NK-92 treated with Interleukin-12 subunit alpha and Interleukin-12 subunit beta, amount 100 ng/mL, for 24 hours (cell line): Measurements from ENCODE around the gene KIFC3.
"Not testable (repeated sequence)": the region's sequence is repeated elsewhere in the genome, so short reads cannot be mapped to it uniquely, and the experiment has no call there.

Source experiments
- DNase-seq: peaks from one replicate; lab custom pipeline; 2025; lab: John Stamatoyannopoulos, UW

KIFC3 gene

GRCh38 chr16:57785924-57786323 is 16.4 kb downstream of the KIFC3 start:
- no peak for DNase-seq

GRCh38 chr16:57785385-57785784 is 16.9 kb downstream of the KIFC3 start:
- DNase-seq, result no peak

- no peak for DNase-seq
Measured at GRCh38 chr16:57784334-57784733, 18.0 kb downstream of the KIFC3 start.

DNA sequence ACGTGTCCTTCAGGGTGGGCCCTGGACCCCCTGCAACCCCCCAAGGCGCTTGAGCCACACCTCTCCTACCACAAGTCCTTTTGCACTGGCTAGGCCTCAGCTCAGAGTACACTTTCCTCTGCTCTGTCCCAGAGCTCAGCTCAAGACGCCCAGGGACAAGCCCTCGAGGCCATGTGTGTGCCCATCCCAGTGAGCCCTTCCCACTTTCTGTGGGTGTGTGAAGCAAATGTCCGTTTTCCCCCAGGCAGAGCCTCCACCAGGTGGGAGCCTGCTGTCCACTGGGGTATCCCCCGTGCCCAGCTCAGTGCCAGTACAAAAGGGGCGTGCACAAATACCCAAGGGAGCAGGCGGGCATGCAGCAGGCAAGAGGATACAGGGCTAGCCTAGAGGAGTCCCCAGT is 18.4 kb downstream of the KIFC3 start:
- DNase-seq, result no peak

GRCh38 chr16:57783116-57783515 is 19.2 kb downstream of the KIFC3 start:
- no peak for DNase-seq

GRCh38 chr16:57782607-57783055 is 19.7 kb downstream of the KIFC3 start:
- not testable (repeated sequence) for DNase-seq

DNA sequence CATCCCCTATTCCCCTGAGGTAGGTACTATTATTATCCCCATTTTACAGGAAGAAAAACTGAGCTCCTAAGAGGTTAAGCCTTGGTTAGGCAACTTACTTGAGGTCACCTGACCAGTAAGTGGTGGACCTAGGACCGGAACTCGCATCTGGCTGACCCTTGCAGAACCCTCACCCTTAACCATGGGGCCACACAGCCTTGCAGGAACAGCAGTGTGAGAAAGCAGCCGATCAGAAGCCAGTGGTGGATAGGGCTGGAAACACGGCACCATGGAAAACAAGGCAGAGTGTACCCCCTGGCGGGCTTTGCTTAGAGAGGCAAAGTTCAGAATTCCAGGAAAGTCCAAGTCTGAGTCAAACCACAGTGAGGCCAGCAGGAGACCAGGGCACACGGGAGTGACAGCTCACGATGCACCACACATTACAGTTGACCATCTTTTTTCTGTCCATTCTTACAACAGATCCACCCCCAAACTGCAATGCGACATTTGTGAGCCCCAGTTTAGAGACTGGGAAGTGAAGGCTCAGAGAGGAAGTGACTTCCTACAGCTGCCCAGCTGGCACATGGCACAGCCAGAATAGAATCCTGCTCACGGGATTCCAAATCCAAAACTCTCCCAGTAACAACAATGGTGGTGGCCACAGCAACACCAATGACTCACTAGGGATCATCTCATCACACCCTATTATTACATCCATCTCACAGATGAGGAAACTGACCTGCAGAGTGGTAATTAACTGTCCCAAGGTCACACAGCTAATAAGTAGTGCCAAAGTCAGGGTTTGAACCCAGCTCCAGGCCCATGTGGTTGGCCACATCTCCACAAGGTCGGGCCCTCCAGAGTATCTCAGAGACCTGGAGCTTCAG is 20.3 kb downstream of the KIFC3 start:
- DNase-seq, result no peak

DNA sequence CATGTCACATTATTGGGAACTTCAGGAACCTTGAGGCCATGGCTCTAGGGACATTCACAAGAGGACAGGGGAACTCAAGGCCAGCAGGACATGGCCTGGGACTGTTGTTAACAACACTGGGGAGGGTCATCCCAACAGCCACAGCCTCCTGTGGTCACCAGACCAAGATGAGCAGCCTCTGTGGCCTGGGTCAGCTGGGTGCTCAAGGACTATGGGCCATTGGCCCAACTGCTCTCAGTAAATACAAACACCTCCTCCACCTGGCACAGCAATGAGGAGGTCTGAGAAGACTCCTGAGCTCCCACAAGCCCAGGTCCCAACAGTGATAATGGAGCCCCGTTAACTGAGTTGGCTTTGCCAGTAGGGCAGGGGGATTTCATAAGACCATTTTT is 20.9 kb downstream of the KIFC3 start:
- DNase-seq, result no peak

DNA sequence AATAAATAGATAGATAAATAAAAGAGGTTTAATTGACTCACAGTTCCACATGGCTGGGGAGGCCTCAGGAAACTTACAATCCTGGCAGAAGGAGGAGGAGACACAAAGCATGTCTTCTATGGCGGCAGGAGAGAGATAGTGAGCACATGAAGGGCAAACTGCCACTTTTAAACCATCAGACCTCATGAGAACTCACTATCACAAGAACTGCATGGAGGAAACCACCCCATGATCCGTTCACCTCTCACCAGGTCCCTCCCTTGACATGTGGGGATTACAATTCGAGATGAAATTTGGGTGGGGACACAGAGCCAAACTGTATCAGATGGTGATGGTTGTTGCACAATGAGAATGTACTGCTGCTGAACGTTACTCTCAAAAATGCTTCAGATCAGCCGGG is 22.5 kb downstream of the KIFC3 start:
- not testable (repeated sequence) for DNase-seq

GRCh38 chr16:57778658-57779057 is 23.6 kb downstream of the KIFC3 start:
- no peak for DNase-seq

GRCh38 chr16:57775661-57776469 is 26.4 kb downstream of the KIFC3 start:
- DNase-seq, result no peak

DNA sequence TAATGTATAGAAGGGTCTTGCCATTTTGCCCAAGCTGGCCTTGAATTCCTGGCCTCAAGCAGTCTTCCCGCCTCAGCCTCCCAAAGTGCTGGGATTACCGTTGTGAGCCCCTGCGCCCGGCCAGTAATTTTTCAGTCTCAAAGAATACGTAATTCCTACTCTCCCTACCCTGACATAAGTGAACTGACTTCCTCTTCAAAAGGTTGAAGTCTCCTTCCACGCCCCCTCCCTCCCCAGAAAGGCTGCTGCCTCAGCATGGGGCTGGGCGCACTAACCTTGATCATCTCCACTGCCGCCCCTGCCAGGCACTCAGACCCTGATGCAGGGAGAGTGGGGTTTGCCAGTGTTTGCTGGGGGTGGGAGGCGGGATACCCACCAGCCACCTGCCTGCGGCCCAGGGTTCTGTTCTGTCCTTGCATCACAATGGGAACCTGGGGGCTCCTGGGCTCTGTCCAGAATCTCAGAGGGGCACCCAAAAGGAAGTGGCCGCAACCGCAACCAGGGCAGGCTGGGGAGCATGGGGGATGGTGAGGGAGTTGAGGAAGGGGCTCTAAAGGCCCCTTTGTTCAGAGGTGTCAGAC is 27.5 kb downstream of the KIFC3 start:
- DNase-seq, result no peak

- no peak for DNase-seq
Measured at GRCh38 chr16:57773655-57774295, 28.5 kb downstream of the KIFC3 start.

GRCh38 chr16:57773019-57773418 is 29.3 kb downstream of the KIFC3 start:
- DNase-seq, result no peak

DNA sequence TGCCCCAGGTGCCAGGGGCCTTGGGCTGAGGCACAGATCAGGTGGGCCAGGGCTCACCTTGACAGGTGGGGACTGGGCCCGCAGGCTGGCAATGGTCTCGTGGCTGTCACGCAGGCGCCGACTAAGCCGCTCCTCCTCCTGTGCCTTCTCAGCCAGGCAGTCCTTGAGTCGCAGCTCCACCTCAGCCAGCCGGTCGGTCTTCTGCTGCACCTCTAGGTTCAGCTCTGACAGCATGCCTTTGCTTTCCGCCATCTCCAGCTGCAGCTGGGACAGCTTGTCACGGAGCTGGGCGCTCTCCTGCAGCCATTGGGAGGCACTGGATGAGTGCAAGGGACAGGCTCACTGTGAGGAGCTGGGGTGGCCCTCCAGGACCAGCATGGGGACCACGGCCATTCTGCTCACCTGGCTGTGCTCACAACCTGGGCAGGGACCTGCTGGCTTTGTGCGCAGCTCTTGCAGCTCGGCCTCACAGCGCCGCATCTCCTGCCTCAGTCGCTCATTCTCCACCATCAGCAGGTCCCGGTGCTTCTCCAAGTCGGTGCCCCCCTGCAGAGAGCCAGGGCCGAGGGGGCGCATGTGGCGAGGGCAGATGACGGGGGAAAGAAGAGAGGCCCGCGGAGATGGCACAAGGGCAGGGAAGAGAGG is 31.0 kb downstream of the KIFC3 start:
- DNase-seq, result no peak

DNA sequence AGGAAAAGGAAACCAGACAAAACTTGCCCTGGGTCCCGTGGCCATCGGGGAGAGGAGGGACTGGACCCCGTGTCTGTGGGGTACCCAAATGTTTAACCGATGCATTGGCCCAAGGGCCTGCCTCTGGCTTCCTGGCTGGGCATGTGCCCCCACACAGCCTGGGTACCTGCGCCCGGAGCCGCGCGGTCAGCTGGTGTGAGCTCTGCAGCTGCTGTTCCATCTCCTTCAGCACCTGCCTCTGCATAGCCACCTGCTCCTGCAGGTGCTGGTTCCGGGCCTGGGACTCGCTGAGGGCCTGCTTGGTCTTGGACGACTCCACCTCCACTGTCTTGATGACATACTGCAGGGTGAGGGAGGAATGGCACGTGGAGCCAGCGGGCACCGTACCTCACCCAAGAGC is 31.9 kb downstream of the KIFC3 start:
- DNase-seq, result no peak

- DNase-seq, result no peak
Measured at GRCh38 chr16:57769541-57770145, 32.6 kb downstream of the KIFC3 start.

DNA sequence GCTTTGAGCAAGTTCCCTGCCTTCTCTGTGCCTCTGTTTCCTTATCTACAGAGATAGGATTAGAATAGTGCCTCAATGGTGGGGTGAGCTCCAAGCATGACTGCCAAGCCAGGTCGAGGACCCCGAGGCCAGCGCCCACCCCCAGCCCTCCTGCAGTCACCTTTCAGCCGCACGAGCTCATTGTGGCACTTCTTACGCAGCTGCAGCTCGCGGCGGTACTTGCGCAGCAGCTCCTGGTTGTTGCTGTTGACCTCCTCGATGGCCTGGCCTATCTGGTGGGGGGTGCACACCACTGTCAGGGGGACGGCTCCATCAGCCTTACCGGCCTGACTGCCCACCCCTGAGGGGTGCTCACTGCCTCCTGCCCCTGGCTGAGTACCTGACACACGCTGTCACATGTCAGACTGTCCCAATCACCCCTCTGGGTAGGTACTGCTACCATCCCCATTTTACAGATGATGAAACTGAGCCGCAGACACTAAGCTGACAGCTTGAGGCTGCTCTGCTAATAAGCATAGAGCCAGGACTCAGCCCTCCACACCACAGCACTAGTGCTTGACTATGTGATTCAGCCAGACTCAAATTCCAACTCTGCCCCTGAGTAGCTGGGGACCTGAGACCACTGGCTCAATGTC is 35.5 kb downstream of the KIFC3 start:
- DNase-seq, result no peak

DNA sequence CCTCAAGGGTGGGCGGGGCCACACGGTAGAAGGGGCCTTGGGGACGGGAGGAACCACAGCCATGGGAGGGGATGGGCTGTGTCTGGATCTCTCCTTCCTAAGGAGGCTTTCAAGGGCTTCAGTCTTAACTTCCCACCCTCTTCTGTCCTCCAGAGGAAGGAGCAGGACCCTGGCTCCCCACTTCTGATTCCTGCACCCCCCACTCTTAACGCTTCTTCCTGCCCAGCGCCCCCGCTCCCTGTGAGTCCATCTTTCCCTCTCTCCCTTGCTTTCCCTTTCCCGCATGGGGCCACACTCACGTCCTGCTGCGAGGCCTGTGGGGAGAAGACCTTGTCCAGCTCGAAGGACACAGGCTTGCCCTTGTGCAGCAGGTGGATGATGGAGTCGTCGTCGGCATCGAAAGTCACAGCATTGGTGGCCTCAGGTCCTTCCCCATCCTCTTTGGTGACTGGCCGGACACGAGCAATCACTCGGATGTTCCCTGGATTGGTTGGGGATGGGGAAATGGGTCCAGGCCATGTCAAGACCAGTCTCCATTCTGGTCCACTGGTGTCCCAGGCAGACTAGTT is 37.0 kb downstream of the KIFC3 start:
- no peak for DNase-seq

DNA sequence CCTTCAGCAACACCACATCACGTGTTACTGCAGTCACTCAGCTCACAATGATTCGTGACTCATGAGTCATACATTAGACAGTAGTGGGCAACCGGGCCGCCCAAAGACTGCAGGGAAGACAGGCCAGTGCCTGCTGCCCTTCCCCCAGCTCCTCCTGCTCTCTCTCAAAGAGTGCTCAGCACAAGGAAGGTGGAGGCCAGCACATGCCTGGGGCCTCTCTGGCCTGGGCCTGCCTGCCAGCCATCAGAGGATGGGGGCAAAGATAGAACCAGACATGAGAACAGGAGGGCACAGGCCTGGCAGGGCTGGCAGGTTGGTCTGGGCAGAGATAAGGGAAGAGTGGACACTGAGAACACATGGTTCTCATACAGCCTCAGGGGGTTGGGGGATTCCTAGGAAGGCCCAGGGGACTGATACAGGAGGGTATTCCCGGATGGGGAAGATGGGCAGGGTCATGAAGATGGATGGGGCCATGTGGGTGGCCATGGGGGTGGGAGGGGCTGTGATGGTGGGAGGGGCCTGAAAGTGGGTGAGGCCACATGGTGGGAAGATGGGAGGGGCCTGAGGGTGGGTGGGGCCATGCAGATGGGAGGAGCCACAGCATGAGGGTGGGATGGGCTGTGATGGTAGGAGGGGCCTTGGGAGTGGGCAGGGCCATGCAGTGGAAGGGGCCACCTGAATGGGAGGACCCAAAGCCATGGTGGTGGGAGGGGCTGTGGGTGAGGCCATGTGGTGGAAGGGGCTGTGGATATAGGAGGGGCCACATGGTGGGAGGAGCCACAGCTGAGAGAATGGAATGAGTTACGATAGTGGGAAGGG is 37.7 kb downstream of the KIFC3 start:
- peak; percentile 29 for DNase-seq
